Upper lobe of left lung (tissue), 4 donors: ENCODE results near the gene RGMB.

Source experiments
- CTCF ChIP-seq, 6 experiments: fragments of 450-650 bp in 4 of 6; fragments of 200-600 bp in 2 of 6; sonication (generic) in 2 of 6; IDR thresholded peaks; one replicate each; pipeline ENCODE4 v1.5.1; 2016 to 2019; ENCODE audit warnings: antibody characterized with exemption in 6 of 6
- POLR2AphosphoS5 ChIP-seq, 2 donors: sonication (generic); formaldehyde crosslinking; IDR thresholded peaks; one replicate each; pipeline ENCODE4 v1.5.1; 2017; ENCODE audit warnings: antibody characterized with exemption in 2 of 2

DNA sequence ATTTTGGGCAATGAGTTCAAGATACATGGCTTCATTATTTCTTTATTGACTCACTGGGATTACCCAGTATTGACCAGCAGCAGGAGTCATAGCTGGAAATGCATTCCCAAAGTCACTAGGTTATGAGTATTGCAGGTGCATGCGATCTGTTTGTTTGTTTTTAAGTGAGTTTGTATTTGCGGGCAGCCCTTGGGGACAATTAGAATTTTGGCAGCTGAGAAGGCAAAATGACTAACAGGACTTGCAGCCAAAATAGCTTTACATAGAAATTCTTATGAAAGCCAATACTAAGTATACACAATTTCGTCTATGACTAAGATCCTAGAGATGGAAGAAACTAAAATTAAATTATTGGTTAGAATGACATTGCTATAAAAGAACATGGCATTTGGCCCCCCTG is 18.1 kb upstream of the RGMB start:
- TF ChIP-seq CTCF (IDR thresholded peaks at IDR 0.05) (no peak), POLR2AphosphoS5 (IDR thresholded peaks at IDR 0.05) (no peak)
